IPS-20b (cell line): ENCODE data around the gene CDHR1.

ENCODE experiments used
- H3K27ac ChIP-seq: one replicate; pipeline ENCODE4 v1.5.1; 2013; ENCODE audit warnings: low read length
- H3K27me3 ChIP-seq: 2 replicates; pipeline ENCODE4 v1.6.1; 2013; ENCODE audit warnings: mild to moderate bottlenecking, low read length, inconsistent platforms; ENCODE audit not compliant: insufficient read depth
- H3K36me3 ChIP-seq: 2 replicates; pipeline ENCODE4 v1.6.1; 2013; ENCODE audit warnings: low read depth, mild to moderate bottlenecking, inconsistent platforms, low read length, moderate library complexity; ENCODE audit not compliant: insufficient read depth
- H3K4me1 ChIP-seq: 2 replicates; pipeline ENCODE4 v1.6.1; 2013; ENCODE audit warnings: mild to moderate bottlenecking, control low read depth, inconsistent platforms, low read length, moderate library complexity; ENCODE audit not compliant: insufficient read depth
- H3K4me3 ChIP-seq: 2 replicates; pipeline ENCODE4 v1.5.1; 2013; ENCODE audit warnings: mild to moderate bottlenecking, low read length, inconsistent platforms
- H3K9ac ChIP-seq: 2 replicates; pipeline ENCODE4 v1.6.1; 2013; ENCODE audit warnings: low read depth, mild to moderate bottlenecking, inconsistent platforms, low read length, moderate library complexity
- H3K9me3 ChIP-seq: 2 replicates; pipeline ENCODE4 v1.6.1; 2013; ENCODE audit warnings: mild to moderate bottlenecking, low read depth, low read length, inconsistent platforms; ENCODE audit not compliant: insufficient read depth

Gene CDHR1

DNA sequence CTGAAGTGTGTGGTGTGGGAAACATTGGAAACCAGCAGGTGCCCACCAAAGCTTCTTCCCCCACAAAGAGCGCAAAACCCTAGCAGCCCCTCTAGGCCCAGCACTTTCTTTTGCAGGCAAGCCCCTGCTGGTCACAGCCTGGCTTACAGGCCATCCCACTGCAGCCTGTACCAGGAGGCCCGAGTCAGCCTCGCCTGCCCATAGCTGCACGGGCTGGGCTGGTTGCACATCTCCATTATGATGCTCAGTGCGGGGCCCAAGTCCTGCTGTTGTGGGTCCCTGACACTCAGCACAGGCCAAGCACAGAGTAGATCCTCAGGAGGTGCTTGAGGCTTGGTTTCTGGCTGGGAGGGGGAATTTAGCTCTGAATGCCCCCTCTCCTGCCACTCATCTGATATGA is 8.0 kb downstream of the CDHR1 start:
- Histone ChIP-seq H3K9ac (no peak overlapping the region), H3K36me3 (no peaks in the 10 kb centered on the region), H3K27me3 (peaks cover 13% of the 10 kb centered on the region; the same call in 1 of the 2 replicates), H3K27ac (no peak overlapping the region), H3K4me1 (no peaks in the 10 kb centered on the region), H3K9me3 (no peaks in the 10 kb centered on the region), H3K4me3 (no peak overlapping the region)

DNA sequence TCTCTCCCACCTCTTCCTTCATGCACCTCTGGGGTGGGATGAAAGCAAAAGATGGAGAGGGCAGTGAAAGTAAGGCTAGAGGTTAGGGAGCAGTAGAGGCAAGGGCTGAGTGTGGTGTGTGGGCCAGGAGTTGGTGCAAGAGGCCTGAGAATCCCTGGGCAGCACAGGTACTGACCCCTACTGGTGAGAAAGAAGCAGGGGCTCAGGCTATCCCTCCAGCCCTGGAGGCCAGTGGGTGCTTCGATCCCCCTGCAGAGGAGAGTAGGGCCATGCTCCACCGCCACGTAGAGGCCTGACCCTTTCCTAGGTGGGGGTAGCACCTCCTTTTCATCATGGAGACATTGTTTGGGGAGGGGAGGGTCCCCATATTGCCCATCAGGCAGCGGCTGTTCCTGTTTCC is 9.8 kb downstream of the CDHR1 start:
- Histone ChIP-seq H3K9me3 (no peaks in the 10 kb centered on the region), H3K36me3 (no peaks in the 10 kb centered on the region), H3K9ac (no peak overlapping the region), H3K4me1 (no peaks in the 10 kb centered on the region), H3K27me3 (no peaks in the 10 kb centered on the region; the same call in 1 of the 2 replicates), H3K27ac (no peak overlapping the region), H3K4me3 (no peak overlapping the region)

DNA sequence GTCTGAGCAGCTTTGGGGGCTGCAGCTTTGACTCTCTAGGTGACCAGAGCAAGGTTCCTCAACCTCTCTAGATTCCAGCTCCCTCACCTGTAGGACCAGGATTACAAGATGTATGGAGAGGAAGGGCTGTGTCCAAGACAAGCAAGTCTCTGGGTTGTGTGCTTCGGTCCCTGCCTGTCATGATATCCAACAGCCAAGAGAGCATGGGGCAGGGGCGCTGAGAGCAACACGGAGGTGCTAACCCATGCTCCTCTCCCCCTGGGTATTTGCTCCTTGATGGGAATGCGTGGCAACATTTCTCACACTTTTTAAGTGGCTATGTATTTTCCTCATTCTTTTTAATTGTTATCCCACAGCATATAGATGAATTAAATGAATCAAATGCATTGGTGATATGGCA is 10.3 kb downstream of the CDHR1 start:
- Histone ChIP-seq H3K36me3 (no peaks in the 10 kb centered on the region), H3K9ac (no peak overlapping the region), H3K4me1 (no peaks in the 10 kb centered on the region), H3K27me3 (no peaks in the 10 kb centered on the region; the same call in 1 of the 2 replicates), H3K27ac (no peak overlapping the region), H3K4me3 (no peak overlapping the region), H3K9me3 (no peaks in the 10 kb centered on the region)

DNA sequence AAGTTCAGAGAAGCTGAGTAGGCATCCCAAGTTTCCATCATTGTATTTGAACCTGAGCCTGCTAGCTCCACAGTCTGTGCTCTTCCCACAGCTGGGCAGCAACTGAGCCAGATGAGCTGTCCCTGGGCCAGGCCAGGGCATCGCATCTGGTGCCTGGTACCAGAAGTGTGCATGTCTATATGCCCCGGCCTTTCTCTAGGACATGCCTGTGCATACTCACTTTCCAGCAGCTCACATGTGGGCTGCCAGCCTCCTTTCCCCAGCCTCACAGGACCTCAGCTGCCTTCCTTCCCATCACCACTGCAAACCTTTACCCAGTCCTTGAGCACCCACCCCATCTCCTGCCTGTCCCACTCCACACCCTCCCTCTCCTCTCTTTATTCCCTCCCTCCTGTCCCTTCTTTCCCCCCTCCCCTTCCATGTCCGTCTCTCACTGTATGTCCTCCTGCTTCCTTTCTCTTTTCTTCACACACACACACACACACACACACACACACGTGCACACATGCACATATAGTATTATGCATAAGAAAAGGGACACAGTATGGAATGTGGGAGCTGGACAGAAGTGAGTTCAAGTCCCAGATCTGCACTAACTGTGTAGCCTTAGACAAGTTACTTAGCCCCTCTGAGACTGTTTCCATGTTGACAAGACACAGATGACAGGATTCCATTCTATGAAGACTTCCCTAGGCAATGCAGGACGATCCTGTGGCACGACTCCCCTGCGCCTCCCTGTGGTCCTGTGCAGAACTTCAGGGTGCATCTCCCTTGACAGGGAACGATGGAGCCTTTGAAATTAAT is 10.9 kb downstream of the CDHR1 start:
- H3K27ac ChIP-seq, result no peak overlapping the region
- H3K4me3 ChIP-seq, result no peak overlapping the region
- no peaks in the 10 kb centered on the region; the same call in 1 of the 2 replicates for H3K27me3 ChIP-seq
- no peaks in the 10 kb centered on the region for H3K36me3 ChIP-seq
- no peaks in the 10 kb centered on the region for H3K9me3 ChIP-seq
- no peaks in the 10 kb centered on the region for H3K4me1 ChIP-seq
- H3K9ac ChIP-seq, result no peak overlapping the region

DNA sequence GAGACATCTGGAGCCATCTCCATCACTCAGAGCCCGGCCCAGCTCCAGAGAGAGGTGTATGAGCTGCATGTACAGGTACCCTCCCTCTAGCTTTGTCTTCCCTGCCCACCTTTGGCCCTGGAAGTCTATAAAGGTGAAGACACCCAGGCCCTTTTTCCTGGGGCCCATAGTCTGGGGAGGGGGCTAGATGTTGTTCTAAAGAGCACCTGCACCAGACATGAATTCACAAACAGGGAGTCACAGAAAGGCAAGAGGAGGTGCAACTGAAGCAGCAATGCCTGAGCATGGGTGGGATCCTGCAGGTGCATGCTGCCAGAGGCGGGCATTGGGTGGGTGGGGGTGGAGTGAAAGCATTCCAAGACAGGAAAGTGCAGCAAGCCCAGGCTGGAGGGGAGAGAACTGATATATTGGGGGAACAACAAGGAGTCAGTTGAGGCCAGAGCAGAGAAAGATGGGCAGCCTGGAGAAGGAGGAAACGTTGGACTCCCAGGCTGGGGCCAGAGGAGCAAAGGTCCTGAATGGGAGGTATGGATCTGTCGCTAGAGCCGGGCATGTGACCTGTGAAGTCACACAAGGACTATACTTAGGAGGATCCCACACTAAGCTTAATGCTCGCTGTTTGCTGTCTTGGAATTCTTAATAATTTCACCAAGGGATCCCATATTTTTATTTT is 11.7 kb downstream of the CDHR1 start:
- H3K36me3 ChIP-seq, result no peaks in the 10 kb centered on the region
- H3K27ac ChIP-seq, result no peak overlapping the region
- H3K27me3 ChIP-seq, result no peaks in the 10 kb centered on the region; the same call in 1 of the 2 replicates
- H3K4me1 ChIP-seq, result no peaks in the 10 kb centered on the region
- no peak overlapping the region for H3K9ac ChIP-seq
- no peak overlapping the region for H3K4me3 ChIP-seq
- no peaks in the 10 kb centered on the region for H3K9me3 ChIP-seq

DNA sequence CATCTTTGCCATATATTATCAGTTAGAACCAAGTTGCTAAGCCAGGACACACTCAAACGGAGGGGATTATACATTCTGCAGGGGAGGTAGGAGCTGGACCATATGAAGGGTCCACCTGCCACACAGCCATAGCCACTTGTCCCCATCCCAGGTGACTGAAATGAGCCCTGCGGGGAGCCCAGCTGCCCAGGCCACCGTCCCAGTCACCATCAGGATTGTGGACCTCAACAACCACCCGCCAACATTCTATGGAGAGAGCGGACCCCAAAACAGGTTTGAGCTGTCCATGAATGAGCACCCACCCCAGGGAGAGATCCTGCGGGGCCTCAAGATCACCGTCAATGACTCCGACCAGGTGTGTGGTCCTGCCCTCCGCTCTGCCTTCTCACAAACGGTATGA is 13.7 kb downstream of the CDHR1 start:
- Histone ChIP-seq H3K9ac (no peak overlapping the region), H3K4me3 (no peak overlapping the region)

DNA sequence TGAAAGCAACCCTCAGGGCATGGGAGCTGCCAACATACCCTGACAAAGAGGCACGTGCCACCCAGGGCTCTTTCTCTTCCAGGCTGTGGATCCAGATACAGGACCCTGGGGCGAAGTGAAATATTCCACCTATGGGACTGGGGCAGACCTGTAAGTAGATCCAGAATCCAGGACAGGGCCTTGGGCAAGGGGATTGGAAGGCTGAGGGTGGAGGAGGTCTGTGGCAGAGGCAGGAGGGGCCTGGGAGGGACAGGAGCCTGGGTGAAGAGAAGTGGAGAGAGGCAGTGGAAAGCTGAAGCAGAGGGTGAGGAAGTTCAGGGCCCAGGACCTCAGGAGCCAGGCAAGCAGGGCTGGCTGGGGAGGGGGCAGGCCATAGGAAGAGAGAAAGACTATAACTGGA is 17.2 kb downstream of the CDHR1 start:
- no peaks in the 10 kb centered on the region; the same call in 1 of the 2 replicates for H3K27me3 ChIP-seq
- H3K4me1 ChIP-seq, result no peaks in the 10 kb centered on the region
- H3K9me3 ChIP-seq, result no peaks in the 10 kb centered on the region
- no peak overlapping the region for H3K4me3 ChIP-seq
- no peaks in the 10 kb centered on the region for H3K36me3 ChIP-seq
- H3K9ac ChIP-seq, result no peak overlapping the region
- no peak overlapping the region for H3K27ac ChIP-seq

More for the DNA sequence above, 13.7 kb downstream of the CDHR1 start:
- Histone ChIP-seq H3K27me3 (no peaks in the 10 kb centered on the region; the same call in 1 of the 2 replicates), H3K27ac (no peak overlapping the region), H3K9me3 (no peaks in the 10 kb centered on the region), H3K36me3 (no peaks in the 10 kb centered on the region), H3K4me1 (no peaks in the 10 kb centered on the region)

DNA sequence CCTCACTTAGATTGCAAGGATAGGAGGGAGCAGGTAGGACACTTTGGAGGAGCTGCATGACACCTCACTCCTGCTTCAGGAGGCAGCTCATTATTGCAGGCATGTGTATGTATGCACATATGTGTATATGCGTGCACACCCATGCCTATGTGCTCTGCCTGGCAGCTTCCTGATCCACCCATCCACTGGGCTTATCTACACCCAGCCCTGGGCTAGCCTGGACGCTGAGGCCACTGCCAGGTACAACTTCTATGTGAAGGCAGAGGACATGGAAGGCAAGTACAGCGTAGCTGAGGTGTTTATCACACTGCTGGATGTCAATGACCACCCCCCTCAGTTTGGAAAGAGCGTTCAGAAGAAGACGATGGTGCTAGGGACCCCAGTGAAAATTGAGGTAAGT is 17.7 kb downstream of the CDHR1 start:
- no peaks in the 10 kb centered on the region for H3K36me3 ChIP-seq
- no peaks in the 10 kb centered on the region for H3K9me3 ChIP-seq
- H3K9ac ChIP-seq, result no peak overlapping the region
- H3K27ac ChIP-seq, result no peak overlapping the region
- H3K27me3 ChIP-seq, result no peaks in the 10 kb centered on the region
- H3K4me1 ChIP-seq, result no peaks in the 10 kb centered on the region
- H3K4me3 ChIP-seq, result no peak overlapping the region

DNA sequence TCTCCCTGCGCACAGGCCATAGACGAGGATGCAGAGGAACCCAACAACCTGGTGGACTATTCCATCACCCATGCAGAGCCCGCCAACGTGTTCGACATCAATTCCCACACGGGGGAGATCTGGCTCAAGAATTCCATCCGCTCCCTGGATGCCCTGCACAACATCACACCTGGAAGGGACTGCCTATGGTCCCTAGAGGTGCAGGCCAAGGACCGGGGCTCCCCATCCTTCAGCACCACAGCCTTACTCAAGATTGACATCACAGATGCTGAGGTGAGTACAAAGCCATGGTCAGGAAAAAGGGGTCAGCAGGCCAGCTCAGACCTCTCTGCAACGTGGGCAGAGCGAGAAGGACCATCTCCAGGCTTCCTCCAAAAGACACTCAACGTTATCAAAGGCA is 18.7 kb downstream of the CDHR1 start:
- H3K9ac ChIP-seq, result no peak overlapping the region
- no peak overlapping the region for H3K4me3 ChIP-seq
- no peak overlapping the region for H3K27ac ChIP-seq
- H3K27me3 ChIP-seq, result no peaks in the 10 kb centered on the region
- no peaks in the 10 kb centered on the region for H3K36me3 ChIP-seq
- no peaks in the 10 kb centered on the region for H3K9me3 ChIP-seq
- H3K4me1 ChIP-seq, result no peaks in the 10 kb centered on the region

DNA sequence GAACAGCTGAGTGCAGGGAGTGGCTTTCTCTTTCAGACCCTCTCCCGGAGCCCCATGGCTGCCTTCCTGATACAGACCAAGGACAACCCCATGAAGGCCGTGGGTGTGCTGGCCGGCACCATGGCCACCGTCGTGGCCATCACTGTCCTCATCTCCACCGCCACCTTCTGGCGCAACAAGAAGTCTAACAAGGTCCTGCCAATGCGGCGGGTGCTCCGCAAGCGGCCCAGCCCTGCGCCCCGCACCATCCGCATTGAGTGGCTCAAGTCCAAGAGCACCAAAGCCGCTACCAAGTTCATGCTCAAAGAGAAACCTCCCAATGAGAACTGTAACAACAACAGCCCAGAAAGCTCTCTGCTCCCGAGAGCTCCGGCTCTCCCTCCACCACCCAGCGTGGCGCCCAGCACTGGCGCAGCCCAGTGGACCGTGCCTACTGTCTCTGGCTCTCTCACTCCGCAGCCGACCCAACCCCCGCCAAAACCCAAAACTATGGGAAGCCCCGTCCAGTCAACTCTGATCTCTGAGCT is 19.8 kb downstream of the CDHR1 start:
- Histone ChIP-seq H3K4me1 (no peaks in the 10 kb centered on the region), H3K9me3 (no peaks in the 10 kb centered on the region), H3K36me3 (no peaks in the 10 kb centered on the region), H3K9ac (no peak overlapping the region), H3K27ac (no peak overlapping the region), H3K27me3 (no peaks in the 10 kb centered on the region), H3K4me3 (no peak overlapping the region)

DNA sequence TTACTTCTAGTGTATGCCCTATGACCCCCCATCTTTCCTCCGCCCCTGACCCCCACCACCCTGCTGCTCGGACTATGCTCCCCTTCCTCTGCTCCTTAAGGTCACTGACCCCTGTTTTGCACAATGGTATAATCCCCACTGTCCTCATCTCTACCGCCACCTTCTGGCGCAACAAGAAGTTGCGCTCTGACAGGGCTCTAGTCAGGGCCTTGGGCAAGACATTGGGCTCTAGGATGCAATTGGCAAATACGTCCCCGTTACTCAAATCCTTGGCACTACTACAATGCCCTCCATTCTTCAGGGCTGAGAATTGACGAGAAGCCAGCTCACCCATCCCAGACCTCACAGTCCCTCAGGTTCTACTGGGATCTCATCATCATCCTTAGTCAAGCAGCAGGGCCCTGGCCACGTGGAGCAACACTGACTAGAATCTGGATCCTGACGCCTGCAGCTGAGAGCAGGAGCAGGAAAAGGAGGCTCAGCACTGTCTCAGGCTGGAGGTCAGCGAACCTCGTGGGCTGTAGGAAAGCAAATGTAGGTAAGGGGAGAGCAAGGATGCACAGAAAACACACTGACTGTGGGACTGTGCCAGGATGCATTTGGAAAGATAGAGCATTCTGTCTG is 20.4 kb downstream of the CDHR1 start:
- H3K27me3 ChIP-seq, result no peaks in the 10 kb centered on the region
- H3K27ac ChIP-seq, result no peak overlapping the region
- no peaks in the 10 kb centered on the region for H3K9me3 ChIP-seq
- H3K4me3 ChIP-seq, result no peak overlapping the region
- H3K4me1 ChIP-seq, result no peaks in the 10 kb centered on the region
- H3K36me3 ChIP-seq, result no peaks in the 10 kb centered on the region
- H3K9ac ChIP-seq, result no peak overlapping the region
